ENCODE data around the gene INPP5A. TPM values are rescaled to one million over a fixed set of nuclear protein-coding genes. Genes with fewer than 3 reads are reported as not detected.

The INPP5A gene
- polyA plus RNA-seq, 4 donors: 21.1 to 25.0 (median 22.8) TPM

GRCh38 chr10:132507956-132508490 is 29.6 kb upstream of the INPP5A start:
- WGBS, 3 donors: 85 to 89% (median 87%) methylated on average over 10 of the region's 10 CpGs
- Histone ChIP-seq H3K4me1 (ENCODE audit: control insufficient read depth in 3 of 3, insufficient read depth in 2 of 3, low read depth in 1 of 3, low read length in 2 of 3) (peaks cover 0 to 18% (median 0%) of the 10 kb centered on the region in 3 donors), H3K27ac (ENCODE audit: low read depth in 1 of 3, low read length in 2 of 3) (no peak overlapping the region), H3K4me3 (ENCODE audit: low read depth in 1 of 3, low read length in 3 of 3) (no peak overlapping the region), H3K36me3 (ENCODE audit: control insufficient read depth in 3 of 3, insufficient read depth in 2 of 3, low read depth in 1 of 3, low read length in 3 of 3) (no peaks in the 10 kb centered on the region), H3K9me3 (ENCODE audit: control insufficient read depth in 2 of 2, insufficient read depth in 1 of 2, low read depth in 1 of 2, low read length in 1 of 2) (peaks cover 0 to 4% of the 10 kb centered on the region in 2 donors), H3K27me3 (ENCODE audit: control insufficient read depth in 3 of 3, insufficient read depth in 3 of 3, low read length in 3 of 3) (peaks cover 0 to 2% (median 0%) of the 10 kb centered on the region in 3 donors)
- FAIRE-seq (no peak), DNase-seq (no peak)

- Histone ChIP-seq H3K27me3 (ENCODE audit: control insufficient read depth in 3 of 3, insufficient read depth in 3 of 3, low read length in 3 of 3) (peaks cover 0 to 2% (median 0%) of the 10 kb centered on the region in 3 donors), H3K36me3 (ENCODE audit: control insufficient read depth in 3 of 3, insufficient read depth in 2 of 3, low read depth in 1 of 3, low read length in 3 of 3) (no peaks in the 10 kb centered on the region), H3K9me3 (ENCODE audit: control insufficient read depth in 2 of 2, insufficient read depth in 1 of 2, low read depth in 1 of 2, low read length in 1 of 2) (peaks cover 0 to 4% of the 10 kb centered on the region in 2 donors), H3K27ac (ENCODE audit: low read depth in 1 of 3, low read length in 2 of 3) (no peak overlapping the region), H3K4me3 (ENCODE audit: low read depth in 1 of 3, low read length in 3 of 3) (no peak overlapping the region), H3K4me1 (ENCODE audit: control insufficient read depth in 3 of 3, insufficient read depth in 2 of 3, low read depth in 1 of 3, low read length in 2 of 3) (peaks cover 0 to 18% (median 0%) of the 10 kb centered on the region in 3 donors)
- DNase-seq: no peak
- 71 to 76% (median 75%) methylated on average over 17 to 19 of the region's 19 CpGs for WGBS, 3 donors
- no peak for FAIRE-seq
Measured at GRCh38 chr10:132508581-132509443, 28.8 kb upstream of the INPP5A start.

- FAIRE-seq (no peak), DNase-seq (no peak)
- Histone ChIP-seq H3K27me3 (ENCODE audit: control insufficient read depth in 3 of 3, insufficient read depth in 3 of 3, low read length in 3 of 3) (peaks cover 0 to 2% (median 0%) of the 10 kb centered on the region in 3 donors), H3K36me3 (ENCODE audit: control insufficient read depth in 3 of 3, insufficient read depth in 2 of 3, low read depth in 1 of 3, low read length in 3 of 3) (no peaks in the 10 kb centered on the region), H3K27ac (ENCODE audit: low read depth in 1 of 3, low read length in 2 of 3) (no peak overlapping the region), H3K9me3 (ENCODE audit: control insufficient read depth in 2 of 2, insufficient read depth in 1 of 2, low read depth in 1 of 2, low read length in 1 of 2) (peaks cover 0 to 4% of the 10 kb centered on the region in 2 donors), H3K4me1 (ENCODE audit: control insufficient read depth in 3 of 3, insufficient read depth in 2 of 3, low read depth in 1 of 3, low read length in 2 of 3) (peaks cover 0 to 19% (median 0%) of the 10 kb centered on the region in 3 donors), H3K4me3 (ENCODE audit: low read depth in 1 of 3, low read length in 3 of 3) (no peak overlapping the region)
- WGBS, 3 donors: 86 to 92% (median 86%) methylated on average over 13 to 14 of the region's 14 CpGs
Measured at GRCh38 chr10:132509506-132510173, 27.9 kb upstream of the INPP5A start.

- Histone ChIP-seq H3K27me3 (ENCODE audit: control insufficient read depth in 3 of 3, insufficient read depth in 3 of 3, low read length in 3 of 3) (peaks cover 0 to 2% (median 0%) of the 10 kb centered on the region in 3 donors), H3K27ac (ENCODE audit: low read depth in 1 of 3, low read length in 2 of 3) (no peak overlapping the region), H3K9me3 (ENCODE audit: control insufficient read depth in 2 of 2, insufficient read depth in 1 of 2, low read depth in 1 of 2, low read length in 1 of 2) (peaks cover 0 to 4% of the 10 kb centered on the region in 2 donors), H3K36me3 (ENCODE audit: control insufficient read depth in 3 of 3, insufficient read depth in 2 of 3, low read depth in 1 of 3, low read length in 3 of 3) (no peaks in the 10 kb centered on the region), H3K4me1 (ENCODE audit: control insufficient read depth in 3 of 3, insufficient read depth in 2 of 3, low read depth in 1 of 3, low read length in 2 of 3) (peaks cover 0 to 22% (median 0%) of the 10 kb centered on the region in 3 donors), H3K4me3 (ENCODE audit: low read depth in 1 of 3, low read length in 3 of 3) (no peak overlapping the region)
- WGBS, 3 donors: 88 to 91% (median 91%) methylated on average over 15 of the region's 15 CpGs
- FAIRE-seq (no peak), DNase-seq (no peak)
Measured at GRCh38 chr10:132510174-132510611, 27.4 kb upstream of the INPP5A start.

GRCh38 chr10:132511121-132512051 is 26.2 kb upstream of the INPP5A start:
- Histone ChIP-seq H3K4me1 (ENCODE audit: control insufficient read depth in 3 of 3, insufficient read depth in 2 of 3, low read depth in 1 of 3, low read length in 2 of 3) (peaks cover 0 to 31% (median 0%) of the 10 kb centered on the region in 3 donors), H3K27me3 (ENCODE audit: control insufficient read depth in 3 of 3, insufficient read depth in 3 of 3, low read length in 3 of 3) (peaks cover 0 to 2% (median 0%) of the 10 kb centered on the region in 3 donors), H3K36me3 (ENCODE audit: control insufficient read depth in 3 of 3, insufficient read depth in 2 of 3, low read depth in 1 of 3, low read length in 3 of 3) (no peaks in the 10 kb centered on the region), H3K4me3 (ENCODE audit: low read depth in 1 of 3, low read length in 3 of 3) (no peak overlapping the region), H3K9me3 (ENCODE audit: control insufficient read depth in 2 of 2, insufficient read depth in 1 of 2, low read depth in 1 of 2, low read length in 1 of 2) (peaks cover 0 to 4% of the 10 kb centered on the region in 2 donors), H3K27ac (ENCODE audit: low read depth in 1 of 3, low read length in 2 of 3) (no peak overlapping the region)
- WGBS, 3 donors: 82 to 88% (median 87%) methylated on average over 23 of the region's 23 CpGs
- DNase-seq (no peak), FAIRE-seq (no peak)

- Histone ChIP-seq H3K27me3 (ENCODE audit: control insufficient read depth in 3 of 3, insufficient read depth in 3 of 3, low read length in 3 of 3) (peaks cover 0 to 2% (median 0%) of the 10 kb centered on the region in 3 donors), H3K4me3 (ENCODE audit: low read depth in 1 of 3, low read length in 3 of 3) (no peak overlapping the region), H3K4me1 (ENCODE audit: control insufficient read depth in 3 of 3, insufficient read depth in 2 of 3, low read depth in 1 of 3, low read length in 2 of 3) (peaks cover 0 to 38% (median 0%) of the 10 kb centered on the region in 3 donors), H3K36me3 (ENCODE audit: control insufficient read depth in 3 of 3, insufficient read depth in 2 of 3, low read depth in 1 of 3, low read length in 3 of 3) (no peaks in the 10 kb centered on the region), H3K9me3 (ENCODE audit: control insufficient read depth in 2 of 2, insufficient read depth in 1 of 2, low read depth in 1 of 2, low read length in 1 of 2) (peaks cover 0 to 4% of the 10 kb centered on the region in 2 donors), H3K27ac (ENCODE audit: low read depth in 1 of 3, low read length in 2 of 3) (no peak overlapping the region)
- 74 to 85% (median 84%) methylated on average over 1 of the region's 1 CpG for WGBS, 3 donors
- FAIRE-seq (no peak), DNase-seq (no peak)
Measured at GRCh38 chr10:132512052-132512442, 25.5 kb upstream of the INPP5A start.

- no peak for DNase-seq
Measured at GRCh38 chr10:132512693-132513345, 24.8 kb upstream of the INPP5A start.

More at GRCh38 chr10:132512693-132513345, 24.8 kb upstream of the INPP5A start:
- WGBS, 3 donors: 88 to 95% (median 90%) methylated on average over 9 of the region's 9 CpGs
- no peak for FAIRE-seq
- Histone ChIP-seq H3K36me3 (ENCODE audit: control insufficient read depth in 3 of 3, insufficient read depth in 2 of 3, low read depth in 1 of 3, low read length in 3 of 3) (no peaks in the 10 kb centered on the region), H3K9me3 (ENCODE audit: control insufficient read depth in 2 of 2, insufficient read depth in 1 of 2, low read depth in 1 of 2, low read length in 1 of 2) (peaks cover 0 to 4% of the 10 kb centered on the region in 2 donors), H3K27ac (ENCODE audit: low read depth in 1 of 3, low read length in 2 of 3) (no peak overlapping the region), H3K4me3 (ENCODE audit: low read depth in 1 of 3, low read length in 3 of 3) (no peak overlapping the region), H3K27me3 (ENCODE audit: control insufficient read depth in 3 of 3, insufficient read depth in 3 of 3, low read length in 3 of 3) (peaks cover 0 to 2% (median 0%) of the 10 kb centered on the region in 3 donors), H3K4me1 (ENCODE audit: control insufficient read depth in 3 of 3, insufficient read depth in 2 of 3, low read depth in 1 of 3, low read length in 2 of 3) (peaks cover 0 to 40% (median 1%) of the 10 kb centered on the region in 3 donors)
